HG02678 (cell line): ENCODE results near the gene SPATA3.
"Not testable (repeated sequence)": the region's sequence is repeated elsewhere in the genome, so short reads cannot be mapped to it uniquely, and the experiment has no call there.

Experiments
- ATAC-seq: cut with Tn5 transposase; IDR thresholded peaks from one replicate; pipeline ENCODE4 v1.9.1; 2021; ENCODE audit warnings: mild to moderate bottlenecking, moderate library complexity; ENCODE audit not compliant: unreplicated experiment

The SPATA3 gene

GRCh38 chr2:230991598-230991997 lies 4.3 kb upstream of the SPATA3 start:
- no peak for ATAC-seq

DNA sequence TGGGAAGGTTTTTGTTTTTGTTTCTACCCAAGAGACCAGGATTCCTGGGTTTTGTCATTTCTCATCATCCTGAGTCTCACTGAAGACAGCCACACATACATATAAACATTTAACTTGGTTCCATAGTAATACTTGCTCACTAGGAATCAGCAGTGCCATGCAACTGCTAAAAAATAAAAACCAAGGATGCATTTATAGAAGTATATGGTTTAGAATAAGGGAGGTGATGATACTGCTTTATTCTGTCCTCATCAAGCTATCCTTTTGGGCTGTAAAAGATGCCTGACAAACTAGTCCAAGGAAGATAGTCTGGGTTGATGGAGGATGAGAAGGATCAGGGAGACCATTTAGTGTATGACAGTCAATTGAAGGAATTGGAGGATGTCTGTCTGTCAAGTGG lies 740 bp downstream of the SPATA3 start:
- no peak for ATAC-seq

DNA sequence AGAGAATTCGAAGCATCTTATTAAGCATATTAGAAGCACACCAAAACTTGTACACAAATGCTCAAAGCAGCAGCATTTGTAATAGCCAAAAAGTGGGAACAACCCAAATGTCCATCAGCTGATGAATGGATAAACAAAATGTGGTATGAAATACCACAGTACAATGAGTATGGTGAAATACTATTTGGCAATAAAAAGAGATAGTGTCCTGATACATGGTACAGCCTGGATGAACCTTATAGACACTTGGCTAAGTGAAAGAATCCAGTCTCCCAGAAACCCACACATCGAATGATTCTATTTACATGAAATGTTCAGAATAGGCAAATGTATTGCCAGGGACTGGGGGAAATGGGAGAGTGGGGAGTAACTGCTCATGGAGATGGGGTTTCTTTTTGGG lies 3.0 kb downstream of the SPATA3 start:
- no peak for ATAC-seq

DNA sequence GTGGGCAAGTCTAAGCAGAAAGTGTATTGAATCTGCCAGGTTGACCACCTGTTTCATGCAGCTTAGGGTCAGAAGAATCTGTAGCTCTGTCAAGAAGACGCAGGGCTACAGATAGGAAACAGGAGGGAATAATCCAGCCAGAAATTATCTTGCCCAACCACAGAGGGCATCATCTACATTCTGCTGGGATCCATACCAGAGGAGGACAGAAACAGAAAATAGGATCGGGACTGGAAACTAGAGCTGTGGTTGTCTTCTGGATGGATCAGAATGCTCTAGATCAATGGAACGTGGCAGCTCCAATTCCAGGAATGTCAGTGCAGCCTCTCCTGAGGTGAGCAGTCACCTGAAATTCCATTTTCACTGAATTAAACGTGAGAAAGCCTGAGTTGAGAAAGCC lies 3.6 kb downstream of the SPATA3 start:
- ATAC-seq, result no peak

- no peak for ATAC-seq
Observed at GRCh38 chr2:231000211-231000904, 4.4 kb downstream of the SPATA3 start.

DNA sequence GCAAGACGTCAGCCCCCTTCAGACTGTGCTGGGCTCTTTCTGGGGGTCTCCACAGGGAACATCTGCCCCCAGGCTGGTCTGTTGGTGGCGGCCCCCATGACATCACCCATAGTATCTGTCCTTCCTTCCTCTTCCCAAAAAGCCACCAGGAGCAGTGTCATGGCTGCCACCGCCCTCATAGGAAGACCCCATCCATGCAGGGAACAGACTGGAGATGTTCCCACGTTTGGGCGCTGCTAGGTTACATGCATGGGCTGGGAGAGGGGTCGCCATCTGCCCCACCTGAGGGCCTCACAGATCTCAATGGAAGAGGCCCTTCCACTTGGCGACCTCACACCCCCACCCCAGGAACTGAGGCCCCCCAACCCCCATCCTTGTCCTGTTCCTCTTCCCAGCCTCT lies 5.1 kb downstream of the SPATA3 start:
- ATAC-seq, result no peak

- ATAC-seq, result no peak
Observed at GRCh38 chr2:231001921-231002320, 6.0 kb downstream of the SPATA3 start.

GRCh38 chr2:231002641-231003040 lies 6.7 kb downstream of the SPATA3 start:
- no peak for ATAC-seq

DNA sequence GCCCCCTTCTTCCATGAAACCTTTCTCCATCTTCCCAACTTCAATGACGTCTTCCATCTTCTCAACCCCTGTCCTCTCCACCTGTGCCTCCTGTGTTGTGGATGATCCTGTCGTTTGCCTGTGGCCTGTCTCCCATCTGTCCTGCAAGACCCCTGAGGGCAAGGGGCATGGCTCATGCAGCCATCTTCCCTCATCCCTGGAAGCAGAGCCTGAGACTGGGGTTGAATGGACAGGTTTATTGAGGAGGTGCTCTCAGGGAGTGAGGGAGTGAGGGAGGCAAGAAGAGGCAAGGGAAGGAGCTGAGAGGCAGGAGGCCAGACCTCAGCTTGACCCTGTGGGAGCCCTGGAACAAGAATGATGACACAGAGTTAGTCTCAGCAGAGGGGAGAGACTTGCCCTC lies 7.3 kb downstream of the SPATA3 start:
- ATAC-seq, result no peak

- ATAC-seq, result not testable (repeated sequence)
Observed at GRCh38 chr2:231004930-231005329, 9.0 kb downstream of the SPATA3 start.

- no peak for ATAC-seq
Observed at GRCh38 chr2:231007286-231008098, 11.6 kb downstream of the SPATA3 start.

DNA sequence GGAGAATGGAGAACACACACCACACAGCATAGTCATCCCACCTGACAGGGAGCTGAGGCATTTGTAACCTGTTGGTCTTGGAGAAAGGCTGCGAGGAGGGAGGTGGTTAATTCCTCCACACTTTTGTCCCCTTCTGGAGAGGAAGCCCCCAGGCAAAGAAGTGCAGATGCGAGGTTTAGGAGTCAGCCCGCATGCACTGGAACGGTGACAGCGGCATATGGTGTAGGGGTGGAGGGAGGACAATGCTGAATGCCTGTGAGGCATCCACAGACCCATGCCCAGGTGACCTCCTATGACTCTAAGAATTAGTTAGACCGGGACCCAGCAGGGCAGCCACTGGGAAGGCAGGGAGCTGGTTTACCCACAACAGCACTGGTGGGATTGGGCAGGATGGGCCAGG lies 12.2 kb downstream of the SPATA3 start:
- no peak for ATAC-seq

DNA sequence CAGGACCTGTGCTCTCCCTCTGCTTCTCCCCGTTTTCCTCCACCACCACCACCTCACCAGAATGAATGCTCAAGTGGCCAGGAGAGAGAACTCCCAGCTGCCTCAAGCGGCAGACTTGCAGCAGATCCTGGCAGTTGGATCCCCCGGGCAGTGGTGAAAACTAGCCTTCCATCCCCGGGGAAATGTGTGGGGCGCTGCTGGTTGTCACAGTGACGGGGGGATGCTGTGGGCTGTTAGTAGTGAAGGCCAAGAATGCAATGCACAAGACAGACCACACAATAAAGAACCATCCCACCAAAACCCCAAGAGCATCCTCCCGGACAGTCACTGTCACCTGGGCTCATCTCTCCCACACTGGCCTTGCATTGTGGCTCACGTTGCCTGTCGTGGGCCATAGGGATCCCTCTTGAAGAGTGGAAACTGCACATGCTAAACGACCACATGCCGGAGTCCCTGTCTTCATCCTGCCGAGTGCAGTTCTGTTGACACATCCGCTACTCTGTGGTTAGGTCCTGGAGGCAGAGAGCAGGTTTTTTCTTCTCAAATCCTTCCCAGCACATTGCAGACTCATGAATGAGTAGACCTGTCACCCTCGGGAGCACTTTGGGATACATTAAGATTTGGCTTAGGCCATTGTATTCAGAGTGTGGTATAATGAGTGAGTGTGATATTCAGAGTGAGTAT lies 13.5 kb downstream of the SPATA3 start:
- ATAC-seq, result no peak

DNA sequence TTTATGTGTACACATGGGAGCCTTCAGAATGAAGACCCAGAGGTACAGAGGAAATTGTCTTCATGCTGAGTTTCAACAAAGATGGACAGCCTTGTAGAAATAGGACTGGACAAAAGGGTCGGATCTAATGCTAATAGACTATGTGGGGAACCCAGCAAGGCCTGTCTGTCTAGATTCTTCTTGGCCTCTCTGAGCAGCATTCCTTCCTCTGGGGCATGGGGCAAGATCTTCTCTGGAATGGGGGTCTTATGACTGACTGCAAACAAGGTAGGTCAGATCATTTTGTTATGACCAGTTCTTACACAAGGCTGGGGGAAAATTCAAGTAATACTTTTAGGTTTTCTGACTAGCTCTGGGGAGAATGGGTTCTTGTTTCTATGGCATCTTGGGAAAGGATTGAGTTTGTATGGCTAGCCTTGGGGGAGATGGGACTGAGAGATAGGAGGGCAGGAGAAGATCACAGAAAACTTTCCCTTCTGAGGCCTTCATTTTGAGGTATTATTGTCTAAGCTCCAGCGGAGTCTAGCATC lies 14.3 kb downstream of the SPATA3 start:
- no peak for ATAC-seq

DNA sequence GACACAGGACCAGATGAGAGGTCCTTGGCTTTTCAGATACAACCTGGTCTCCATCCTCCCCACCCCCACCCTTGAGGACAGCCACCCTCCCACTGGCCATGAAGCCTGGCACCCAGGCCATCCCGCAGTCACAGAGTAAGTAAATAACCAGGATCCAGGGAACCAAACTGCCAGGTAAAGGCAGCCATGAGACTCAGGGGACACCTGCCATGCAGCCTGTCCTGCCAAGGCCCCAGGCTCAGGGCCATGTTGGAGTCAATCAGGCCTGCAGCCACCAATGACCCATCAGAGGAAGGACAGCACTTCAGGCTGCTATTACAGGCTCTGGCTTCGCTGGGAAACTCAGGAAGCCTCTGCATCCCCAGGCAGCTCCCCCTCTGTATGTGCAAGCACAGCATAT lies 15.6 kb downstream of the SPATA3 start:
- no peak for ATAC-seq

DNA sequence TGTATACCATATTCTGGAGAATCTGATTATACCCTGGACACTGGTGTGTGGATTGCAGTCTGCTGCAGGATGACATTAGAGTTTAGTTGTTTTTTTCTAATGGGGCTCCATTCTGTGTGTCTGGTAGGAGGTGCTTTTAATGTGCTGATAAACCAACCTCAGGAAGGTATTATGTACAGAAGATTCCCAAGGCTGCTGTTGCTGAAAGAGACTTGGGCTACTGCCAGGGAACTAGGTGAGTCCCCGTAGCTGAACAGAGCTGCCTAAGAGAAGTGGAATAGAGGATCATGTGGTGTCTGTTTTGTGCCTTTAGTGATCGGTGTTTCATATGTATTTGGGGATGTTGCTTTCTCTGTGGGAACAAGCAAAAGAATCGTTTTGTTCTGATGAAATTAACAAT lies 16.5 kb downstream of the SPATA3 start:
- ATAC-seq, result no peak

GRCh38 chr2:231013820-231014219 lies 17.9 kb downstream of the SPATA3 start:
- no peak for ATAC-seq

DNA sequence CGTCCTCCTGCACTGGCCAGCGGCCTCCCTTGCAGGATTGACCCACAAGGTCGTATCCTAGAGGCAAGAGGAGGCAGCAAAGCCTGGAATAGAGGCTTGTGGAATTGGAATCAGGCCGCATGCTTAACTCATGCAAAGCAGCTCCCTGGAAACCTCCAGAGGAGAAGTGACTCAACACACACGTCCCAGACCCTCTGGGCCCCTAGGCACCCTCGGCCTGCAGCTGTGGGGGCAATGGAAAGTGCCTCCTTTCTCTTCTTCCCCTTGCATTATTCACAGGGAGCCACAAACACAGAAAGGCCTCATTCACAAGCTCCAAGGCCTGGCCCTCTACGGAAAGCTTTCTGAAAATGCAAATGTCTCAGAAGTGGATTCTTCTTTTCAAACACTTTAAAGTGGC lies 19.6 kb downstream of the SPATA3 start:
- ATAC-seq, result no peak

GRCh38 chr2:231015926-231016325 lies 20.0 kb downstream of the SPATA3 start:
- ATAC-seq, result no peak

GRCh38 chr2:231016566-231017230 lies 20.8 kb downstream of the SPATA3 start:
- no peak for ATAC-seq

DNA sequence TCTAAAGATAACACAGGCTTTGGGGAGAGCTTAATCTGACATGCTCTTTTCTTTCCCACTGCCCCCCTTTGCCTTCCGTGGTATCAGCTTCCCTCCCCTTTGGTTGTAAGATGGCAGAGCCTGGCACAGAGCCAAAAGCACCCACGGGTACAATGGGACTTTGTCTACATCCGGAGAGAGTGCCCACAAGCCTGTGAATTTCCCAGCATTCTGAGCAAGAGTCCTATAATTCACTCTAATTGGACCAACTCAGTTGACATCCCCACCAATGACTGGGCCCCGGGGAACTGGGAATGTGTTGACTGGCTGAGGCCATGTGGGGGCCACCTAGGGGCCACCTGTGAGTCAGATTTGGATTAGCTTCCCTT lies 21.3 kb downstream of the SPATA3 start:
- ATAC-seq, result no peak
